ENCODE measurements around the gene SCFD2. TPM values are rescaled to one million over a fixed set of nuclear protein-coding genes. Genes with fewer than 3 reads are reported as not detected.

The SCFD2 gene
- polyA plus RNA-seq, 4 donors: 12.0 to 15.5 (median 14.1) TPM

DNA sequence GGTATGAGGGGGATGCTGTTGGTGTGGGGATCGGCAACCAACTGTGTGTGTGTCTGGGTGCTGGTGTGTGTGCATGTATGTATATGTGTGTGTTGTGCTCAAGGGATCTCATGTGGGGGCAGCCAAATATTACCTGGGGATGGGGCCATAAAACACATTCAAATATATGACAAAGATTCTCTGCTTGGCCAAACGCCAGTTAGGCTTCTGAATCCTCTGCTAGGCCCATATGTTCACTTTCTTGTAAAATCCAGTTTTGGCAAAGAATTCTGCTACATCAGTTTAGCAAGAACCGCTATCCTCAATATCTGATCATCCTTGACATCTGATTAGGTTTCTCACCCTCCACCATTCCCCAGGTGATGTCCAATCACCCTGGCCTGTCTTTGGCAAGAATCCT lies 397.2 kb downstream of the SCFD2 start:
- DNase-seq (ENCODE audit: low read depth in 4 of 4, low spot score in 2 of 4): no peak

DNA sequence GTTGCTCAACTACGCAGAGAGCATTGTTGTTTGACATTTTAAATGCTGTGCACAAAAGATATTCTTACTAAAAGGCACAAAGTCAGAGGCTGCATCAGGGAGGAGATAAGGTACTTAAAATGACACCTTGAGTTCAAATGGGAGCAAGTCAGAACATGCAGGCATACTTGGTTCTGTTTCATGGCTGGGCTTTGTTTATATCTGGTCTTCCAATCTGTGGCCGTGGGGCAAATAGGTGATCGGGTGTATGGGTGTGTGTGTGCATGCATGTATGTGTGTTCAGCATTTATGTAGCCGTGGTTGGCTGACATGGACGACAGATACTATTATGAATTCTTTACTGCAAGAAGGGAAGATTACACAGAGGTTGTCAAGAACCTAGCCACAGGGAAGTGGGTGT lies 397.6 kb downstream of the SCFD2 start:
- DNase-seq (ENCODE audit: low read depth in 4 of 4, low spot score in 2 of 4): no peak

DNA sequence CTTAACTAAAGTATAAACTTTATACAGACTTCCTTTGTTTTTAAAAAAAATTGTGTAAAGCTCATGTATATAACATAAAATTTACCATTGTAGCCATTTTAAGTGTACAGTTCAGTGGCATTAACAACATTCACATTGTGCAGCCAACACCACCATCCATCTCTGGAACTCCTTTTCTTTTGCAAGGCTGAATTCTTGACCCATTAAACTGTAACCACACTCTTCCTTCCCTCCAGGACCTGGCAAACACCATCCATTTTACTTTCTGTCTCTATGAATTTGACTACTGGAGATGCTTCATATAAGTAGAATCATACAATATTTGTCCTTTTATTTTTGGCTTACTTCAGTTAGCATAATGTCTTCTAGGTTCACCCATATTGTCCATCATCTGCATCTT lies 399.1 kb downstream of the SCFD2 start:
- no peak for DNase-seq (ENCODE audit: low read depth in 4 of 4, low spot score in 2 of 4)

- DNase-seq (ENCODE audit: low read depth in 4 of 4, low spot score in 2 of 4): no peak
Measured at GRCh38 chr4:52966172-52966571, 399.7 kb downstream of the SCFD2 start.

DNA sequence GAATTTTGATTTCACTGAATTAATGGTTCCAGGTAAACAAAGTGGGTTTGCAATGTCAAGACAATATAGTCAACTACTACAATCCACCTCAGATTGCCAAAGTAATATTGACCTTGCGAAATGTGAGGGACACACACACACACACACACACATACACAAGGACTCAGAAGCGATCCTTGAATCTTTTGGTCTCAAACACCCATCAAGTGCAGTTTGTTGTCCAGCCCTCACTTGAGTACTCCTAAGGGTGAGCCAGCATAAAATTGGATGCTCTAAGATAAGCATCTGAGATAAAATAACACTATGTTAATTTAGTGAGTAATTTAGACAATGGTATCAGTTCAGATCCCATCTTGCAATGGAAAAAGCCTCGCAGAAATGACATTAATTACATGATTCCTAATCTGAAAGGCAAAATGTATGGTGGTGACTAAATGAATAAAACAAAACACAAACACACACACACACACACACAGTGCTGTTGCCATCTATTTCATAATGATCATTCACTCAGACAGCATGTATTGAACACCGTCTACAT lies 401.2 kb downstream of the SCFD2 start:
- DNase-seq (ENCODE audit: low read depth in 4 of 4, low spot score in 2 of 4): no peak

DNA sequence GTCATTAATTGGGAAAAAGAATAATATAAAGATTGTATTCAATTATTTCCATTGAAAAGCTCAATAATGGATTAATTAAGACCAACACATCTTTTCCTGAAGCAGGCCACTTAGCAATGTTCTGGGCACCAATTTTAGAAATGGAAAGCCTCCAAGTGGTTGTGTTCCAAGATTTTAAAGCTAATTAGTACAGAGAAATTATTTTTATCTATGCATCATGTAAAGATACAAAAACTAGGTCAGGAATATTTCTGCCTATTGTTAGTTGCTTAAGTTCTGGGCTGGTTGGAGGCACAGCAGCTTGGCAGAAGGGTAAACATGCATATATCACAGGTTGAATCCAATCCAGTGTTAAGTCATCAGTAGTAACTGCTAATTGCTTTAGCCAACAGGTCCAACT lies 401.9 kb downstream of the SCFD2 start:
- DNase-seq (ENCODE audit: low read depth in 4 of 4, low spot score in 2 of 4): no peak

GRCh38 chr4:52962721-52963120 lies 403.1 kb downstream of the SCFD2 start:
- DNase-seq (ENCODE audit: low read depth in 4 of 4, low spot score in 2 of 4): no peak

DNA sequence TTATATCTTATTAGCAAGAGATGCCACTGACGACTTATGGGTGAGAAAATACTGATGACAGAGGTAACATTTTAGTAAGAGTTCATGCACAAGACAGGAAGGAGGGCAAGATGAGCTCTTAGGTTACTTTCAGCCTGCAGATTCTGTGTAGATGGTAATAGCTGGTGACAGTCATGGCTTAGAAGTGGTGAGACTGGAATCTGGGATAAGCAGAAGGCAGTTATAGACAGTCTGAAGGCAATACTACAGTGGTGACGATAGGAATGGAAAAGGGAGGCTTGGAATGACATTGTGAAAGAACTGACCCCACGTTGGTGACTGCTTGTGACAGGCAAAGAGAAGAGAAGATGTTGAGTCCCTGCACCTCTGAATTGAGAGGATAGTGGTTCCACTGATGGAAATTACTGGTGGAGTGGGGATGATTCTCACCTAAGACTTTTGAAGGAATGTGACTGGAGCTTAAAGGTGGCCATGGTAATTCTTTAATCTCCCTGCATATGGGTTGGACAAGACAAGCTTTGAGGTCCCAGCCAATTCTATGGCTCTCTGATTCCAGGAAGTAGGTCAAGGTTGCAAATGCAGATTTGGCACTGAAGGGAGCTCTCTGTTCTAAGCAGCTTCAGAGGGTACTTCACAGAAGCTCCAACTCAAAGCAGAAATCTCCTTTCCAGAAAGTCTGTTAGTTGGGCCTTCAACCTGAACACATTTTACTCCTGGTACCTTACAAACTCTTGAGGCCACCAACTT lies 404.0 kb downstream of the SCFD2 start:
- no peak for DNase-seq (ENCODE audit: low read depth in 4 of 4, low spot score in 2 of 4)

DNA sequence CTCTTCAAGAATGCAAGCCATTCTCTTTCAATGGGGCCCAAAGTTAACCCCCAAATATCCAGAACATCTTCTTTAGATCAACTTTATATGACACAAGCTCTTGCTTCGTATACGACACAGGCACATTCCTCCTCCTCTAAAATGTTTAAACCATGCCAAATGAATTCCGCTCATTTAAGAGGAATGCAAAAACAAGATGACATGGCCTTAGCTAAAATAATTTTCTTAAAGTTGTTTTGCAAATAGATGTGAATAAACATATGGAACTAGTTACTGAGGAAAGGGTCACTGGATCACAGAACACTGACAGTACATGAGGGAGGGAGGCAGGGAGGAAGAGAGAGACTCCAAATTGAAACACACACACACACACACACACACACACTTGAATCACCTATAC lies 406.3 kb downstream of the SCFD2 start:
- no peak for DNase-seq (ENCODE audit: low read depth in 4 of 4, low spot score in 2 of 4)

DNA sequence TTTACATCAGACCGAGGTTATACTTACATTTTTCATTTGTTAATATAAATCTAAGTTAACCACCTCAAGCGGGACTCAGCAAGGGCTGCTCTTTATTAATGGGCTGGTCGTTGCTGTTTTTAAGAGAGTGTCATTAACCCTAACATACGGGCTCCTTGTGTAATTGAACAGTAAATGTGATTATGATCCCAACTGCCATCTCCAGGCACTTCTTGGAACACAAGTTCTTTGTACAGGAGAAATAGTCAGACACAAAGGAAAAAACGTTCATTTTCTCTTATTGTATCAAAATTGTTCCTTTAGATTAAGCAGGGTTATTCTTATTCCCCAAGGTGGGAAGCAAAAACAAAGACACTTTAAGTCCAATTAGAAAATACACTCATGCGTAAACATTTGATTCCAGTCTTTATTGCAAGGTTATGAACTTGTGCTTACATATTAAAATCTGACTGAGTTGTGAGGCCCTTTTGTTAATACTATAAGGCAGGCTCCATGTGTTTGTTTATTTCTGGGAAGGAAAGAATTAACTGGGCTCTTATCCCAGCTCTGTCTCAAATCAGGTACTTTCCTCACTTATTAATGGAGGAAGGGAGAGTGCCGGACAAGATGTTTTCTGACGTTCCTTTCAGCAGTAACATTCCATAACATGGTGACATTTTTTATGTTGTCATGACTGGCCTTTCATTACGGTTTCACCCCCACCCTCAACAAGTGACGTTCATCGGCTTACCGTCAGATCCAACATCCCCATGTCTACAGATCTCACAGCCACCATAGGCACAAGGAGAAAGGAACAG lies 407.8 kb downstream of the SCFD2 start:
- DNase-seq (ENCODE audit: low read depth in 4 of 4, low spot score in 2 of 4): no peak

GRCh38 chr4:52957220-52957686 lies 408.6 kb downstream of the SCFD2 start:
- no peak for DNase-seq (ENCODE audit: low read depth in 4 of 4, low spot score in 2 of 4)

- no peak for DNase-seq (ENCODE audit: low read depth in 4 of 4, low spot score in 2 of 4)
Measured at GRCh38 chr4:52956691-52957090, 409.2 kb downstream of the SCFD2 start.

DNA sequence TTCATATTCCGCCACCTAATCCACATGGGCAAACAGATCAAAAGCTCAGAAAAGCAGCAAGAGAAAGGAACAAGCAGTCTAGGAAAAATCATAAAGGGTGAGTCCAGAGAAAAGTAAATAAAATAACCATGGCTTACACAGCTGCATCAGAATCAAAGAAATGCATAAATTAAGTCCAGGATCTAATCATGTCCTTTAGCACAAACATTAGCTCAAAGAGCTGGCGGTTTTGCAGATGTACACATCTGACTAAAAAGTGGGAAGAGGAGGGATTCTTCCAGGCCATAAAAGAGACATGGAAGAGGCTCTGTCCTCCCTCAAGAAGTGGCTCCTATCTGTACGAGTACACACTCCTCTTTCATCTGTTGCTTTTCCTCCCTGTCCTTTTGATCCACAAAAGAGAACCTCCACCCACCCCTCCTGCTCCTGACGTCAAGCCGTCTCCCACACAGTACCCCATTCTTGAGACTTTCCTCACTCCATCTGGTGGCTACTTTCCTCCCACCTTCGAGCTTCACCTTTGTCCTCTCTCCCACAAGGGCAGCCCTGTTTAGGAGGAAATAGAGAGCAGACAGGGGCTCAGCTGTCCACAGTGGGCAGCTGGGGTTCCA lies 411.2 kb downstream of the SCFD2 start:
- no peak for DNase-seq (ENCODE audit: low read depth in 4 of 4, low spot score in 2 of 4)

DNA sequence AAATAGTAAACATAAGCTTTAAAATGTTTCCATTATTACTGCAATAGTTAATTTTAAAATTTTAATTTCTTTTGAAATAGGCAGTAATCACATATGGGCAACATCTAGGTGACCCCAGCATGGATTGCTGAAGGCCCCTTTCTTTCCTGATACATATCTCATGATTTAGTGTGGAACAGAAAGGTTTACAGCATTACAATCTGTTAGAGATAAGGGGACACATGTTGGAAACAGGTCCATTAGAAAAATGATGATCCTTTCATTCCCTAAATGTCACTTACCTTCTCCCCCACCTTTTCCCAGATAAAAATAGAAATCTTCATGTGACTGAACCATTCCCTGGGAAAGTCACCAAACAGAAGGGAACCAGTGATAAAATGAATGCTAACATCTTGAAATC lies 413.3 kb downstream of the SCFD2 start:
- DNase-seq (ENCODE audit: low read depth in 4 of 4, low spot score in 2 of 4): no peak

DNA sequence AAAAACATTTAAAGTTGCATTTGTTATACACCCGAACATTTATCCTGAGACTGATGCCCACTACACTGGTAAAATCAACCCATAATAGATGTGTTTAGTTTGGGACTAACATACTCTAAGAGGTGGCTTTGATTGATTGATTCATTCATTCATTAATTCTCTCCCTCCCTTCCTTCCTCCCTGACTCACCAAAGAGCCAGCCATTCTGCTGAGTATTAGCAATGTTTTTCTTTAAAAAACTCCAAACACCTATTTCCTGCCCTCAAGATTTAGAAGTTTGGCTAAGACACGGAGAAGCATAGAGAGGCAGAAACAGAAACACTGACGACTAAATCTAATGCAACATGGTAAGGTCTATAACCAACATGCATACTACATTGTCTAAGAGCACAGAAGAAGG lies 414.8 kb downstream of the SCFD2 start:
- DNase-seq (ENCODE audit: low read depth in 4 of 4, low spot score in 2 of 4): no peak

- no peak for DNase-seq (ENCODE audit: low read depth in 4 of 4, low spot score in 2 of 4)
Measured at GRCh38 chr4:52950226-52950625, 415.6 kb downstream of the SCFD2 start.

- no peak for DNase-seq (ENCODE audit: low read depth in 4 of 4, low spot score in 2 of 4)
Measured at GRCh38 chr4:52949336-52949735, 416.5 kb downstream of the SCFD2 start.

DNA sequence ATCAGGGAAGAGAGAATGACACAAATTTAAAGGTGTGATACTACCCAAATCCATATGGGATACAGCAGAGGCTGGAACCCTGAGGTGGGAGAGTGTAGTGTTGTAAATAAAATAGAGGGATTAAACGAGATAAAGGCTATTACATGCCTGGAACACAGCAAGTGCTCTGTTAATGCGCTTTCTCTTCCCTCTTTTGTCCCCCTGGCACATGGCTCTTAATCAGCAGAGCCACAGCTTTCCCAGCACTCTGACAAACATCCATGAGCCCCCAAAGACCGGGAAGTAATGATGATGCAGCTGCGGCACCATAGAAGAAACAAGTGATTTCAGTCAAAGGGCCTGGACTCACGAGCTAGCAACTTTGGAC lies 417.8 kb downstream of the SCFD2 start:
- DNase-seq (ENCODE audit: low read depth in 4 of 4, low spot score in 2 of 4): no peak

GRCh38 chr4:52947401-52948056 lies 418.3 kb downstream of the SCFD2 start:
- DNase-seq (ENCODE audit: low read depth in 4 of 4, low spot score in 2 of 4): no peak

DNA sequence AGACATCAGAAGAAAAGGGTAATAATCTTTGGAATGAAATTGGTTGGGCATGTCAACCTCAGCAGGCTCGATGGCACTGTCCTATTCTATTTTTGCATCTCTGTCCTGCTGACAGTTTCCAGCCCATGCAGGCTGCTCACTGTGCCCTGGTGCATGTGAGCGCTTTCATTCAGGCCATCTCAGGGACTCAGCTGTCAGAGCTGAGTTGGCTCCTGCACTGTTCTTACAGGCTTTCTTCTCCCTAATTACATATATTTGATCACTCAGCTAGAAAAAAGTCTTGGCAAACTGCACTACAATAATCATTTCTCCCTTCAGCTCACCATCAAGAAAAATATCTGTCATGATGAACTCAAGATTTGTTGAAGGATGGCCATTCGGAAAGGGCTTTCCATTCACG lies 419.0 kb downstream of the SCFD2 start:
- DNase-seq (ENCODE audit: low read depth in 4 of 4, low spot score in 2 of 4): no peak

DNA sequence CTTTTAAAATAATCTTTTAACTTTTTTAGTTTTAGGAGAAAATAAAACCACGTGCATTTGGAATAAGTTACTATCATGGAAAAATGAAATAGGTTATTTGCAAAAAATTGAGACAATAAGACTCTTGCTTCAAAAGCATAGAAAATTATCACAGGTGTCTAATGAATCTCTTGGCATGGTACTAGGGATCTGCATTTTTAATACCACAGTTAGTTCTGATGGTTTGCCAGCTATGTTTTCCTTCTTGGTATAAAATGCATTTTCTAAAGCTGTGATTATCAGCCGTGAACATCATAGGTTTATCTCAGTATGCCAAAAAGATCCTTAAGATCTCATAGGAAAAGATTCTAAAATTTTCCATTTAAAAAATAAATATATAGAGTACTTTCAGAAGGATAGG lies 419.9 kb downstream of the SCFD2 start:
- DNase-seq (ENCODE audit: low read depth in 4 of 4, low spot score in 2 of 4): no peak

All from left renal cortex interstitium (tissue), 4 donors.